ENCODE measurements around the gene KCNQ4. TPM values are rescaled to one million over a fixed set of nuclear protein-coding genes. Genes with fewer than 3 reads are reported as not detected.

Gene KCNQ4
- total and polyA plus RNA-seq, 2 donors from 2014 or later = 0.65 to 1.2 TPM

DNA sequence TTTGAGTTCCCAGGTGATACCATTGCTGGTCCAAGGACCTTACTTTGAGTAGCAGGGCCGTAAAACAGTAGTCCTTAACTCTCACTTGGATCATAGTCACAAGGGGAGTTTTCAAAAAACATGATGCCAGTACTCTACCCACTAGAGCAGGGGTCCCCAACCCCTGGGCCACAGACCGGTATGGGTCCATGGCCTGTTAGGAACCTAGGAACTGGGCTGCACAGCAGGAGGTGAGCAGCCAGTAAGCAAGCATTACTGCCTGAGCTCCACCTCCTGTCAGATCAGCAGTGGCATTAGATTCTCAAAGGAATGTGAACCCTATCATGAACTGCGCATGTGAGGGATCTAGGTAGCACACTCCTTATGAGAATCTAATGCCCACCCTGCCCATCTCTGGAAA lies 39.7 kb upstream of the KCNQ4 start:
- H3K36me3 ChIP-seq (ENCODE audit: control insufficient read depth in 2 of 3, insufficient read depth in 3 of 3, low read length in 3 of 3) = peaks cover 11 to 29% (median 18%) of the 10 kb centered on the region in 3 donors
- DNase-seq (no peak), FAIRE-seq (no peak)
- TF ChIP-seq CTCF (IDR thresholded peaks at IDR 0.05; ENCODE audit: borderline replicate concordance, extremely low read depth, insufficient read depth) = no peak
- H3K4me1 ChIP-seq (ENCODE audit: control insufficient read depth in 2 of 3, insufficient read depth in 2 of 3, low read depth in 1 of 3, low read length in 3 of 3) = peaks cover 2 to 12% (median 9%) of the 10 kb centered on the region in 3 donors
- intact Hi-C loops (cut with DNase I) = no loop called here
- no peaks in the 10 kb centered on the region for H3K27me3 ChIP-seq (ENCODE audit: control insufficient read depth, insufficient read depth, low read length)
- H3K27ac ChIP-seq (ENCODE audit: low read depth in 2 of 2, low read length in 2 of 2) = no peak overlapping the region
- H3K9ac ChIP-seq (ENCODE audit: low read length in 3 of 3) = no peak overlapping the region
- H3K4me3 ChIP-seq (ENCODE audit: low read length in 3 of 3) = no peak overlapping the region
- H3K9me3 ChIP-seq (ENCODE audit: control insufficient read depth in 2 of 3, insufficient read depth in 1 of 3, low read length in 3 of 3) = no peaks in the 10 kb centered on the region

DNA sequence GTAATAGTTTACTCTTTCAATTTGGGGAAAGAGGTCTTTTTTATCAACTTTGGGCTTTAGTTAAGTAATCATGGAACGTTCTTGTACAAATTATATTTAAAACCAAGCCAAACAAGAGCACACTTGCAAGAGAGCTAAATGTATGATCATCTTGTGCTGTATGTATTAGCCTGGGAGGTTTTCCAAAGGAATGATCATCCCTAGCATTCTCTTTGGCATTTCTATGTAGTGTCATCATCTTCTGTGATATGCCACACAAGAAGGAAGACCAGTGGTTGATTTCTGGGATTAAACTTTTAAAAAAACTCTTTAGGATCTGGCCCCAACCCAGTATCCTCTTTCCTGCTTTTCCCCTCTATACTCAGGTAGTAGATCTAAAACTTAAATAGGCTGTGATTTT lies 38.4 kb upstream of the KCNQ4 start:
- Histone ChIP-seq H3K9ac (ENCODE audit: low read length in 3 of 3) (no peak overlapping the region), H3K27me3 (ENCODE audit: control insufficient read depth, insufficient read depth, low read length) (no peaks in the 10 kb centered on the region), H3K4me3 (ENCODE audit: low read length in 3 of 3) (no peak overlapping the region), H3K27ac (ENCODE audit: low read depth in 2 of 2, low read length in 2 of 2) (no peak overlapping the region), H3K4me1 (ENCODE audit: control insufficient read depth in 2 of 3, insufficient read depth in 2 of 3, low read depth in 1 of 3, low read length in 3 of 3) (peaks cover 0 to 6% (median 6%) of the 10 kb centered on the region in 3 donors), H3K36me3 (ENCODE audit: control insufficient read depth in 2 of 3, insufficient read depth in 3 of 3, low read length in 3 of 3) (peaks cover 6 to 28% (median 14%) of the 10 kb centered on the region in 3 donors), H3K9me3 (ENCODE audit: control insufficient read depth in 2 of 3, insufficient read depth in 1 of 3, low read length in 3 of 3) (no peaks in the 10 kb centered on the region)
- DNase-seq = no peak
- FAIRE-seq = no peak
- intact Hi-C loops (cut with DNase I) = no loop called here
- no peak for TF ChIP-seq CTCF (IDR thresholded peaks at IDR 0.05; ENCODE audit: borderline replicate concordance, extremely low read depth, insufficient read depth)

- H3K36me3 ChIP-seq (ENCODE audit: control insufficient read depth in 2 of 3, insufficient read depth in 3 of 3, low read length in 3 of 3) = peaks cover 6 to 35% (median 14%) of the 10 kb centered on the region in 3 donors
- H3K4me3 ChIP-seq (ENCODE audit: low read length in 3 of 3) = no peak overlapping the region
- H3K27me3 ChIP-seq (ENCODE audit: control insufficient read depth, insufficient read depth, low read length) = no peaks in the 10 kb centered on the region
- FAIRE-seq (no peak), DNase-seq (no peak)
- H3K9me3 ChIP-seq (ENCODE audit: control insufficient read depth in 2 of 3, insufficient read depth in 1 of 3, low read length in 3 of 3) = no peaks in the 10 kb centered on the region
- no peak for TF ChIP-seq CTCF (IDR thresholded peaks at IDR 0.05; ENCODE audit: borderline replicate concordance, extremely low read depth, insufficient read depth)
- no peak overlapping the region for H3K27ac ChIP-seq (ENCODE audit: low read depth in 2 of 2, low read length in 2 of 2)
- no peak overlapping the region for H3K9ac ChIP-seq (ENCODE audit: low read length in 3 of 3)
- intact Hi-C loops (cut with DNase I) = no loop called here
- peaks cover 0 to 3% (median 0%) of the 10 kb centered on the region in 3 donors for H3K4me1 ChIP-seq (ENCODE audit: control insufficient read depth in 2 of 3, insufficient read depth in 2 of 3, low read depth in 1 of 3, low read length in 3 of 3)
Measured at GRCh38 chr1:40746344-40747090, 37.1 kb upstream of the KCNQ4 start.

All from kidney (tissue), 14 donors.